ENCODE results near the gene IMPDH1. TPM values are rescaled to one million over a fixed set of nuclear protein-coding genes. Genes with fewer than 3 reads are reported as not detected.

Gene IMPDH1
- total and polyA plus RNA-seq, 11 donors = 12.3 to 65.3 (median 23.6) TPM

DNA sequence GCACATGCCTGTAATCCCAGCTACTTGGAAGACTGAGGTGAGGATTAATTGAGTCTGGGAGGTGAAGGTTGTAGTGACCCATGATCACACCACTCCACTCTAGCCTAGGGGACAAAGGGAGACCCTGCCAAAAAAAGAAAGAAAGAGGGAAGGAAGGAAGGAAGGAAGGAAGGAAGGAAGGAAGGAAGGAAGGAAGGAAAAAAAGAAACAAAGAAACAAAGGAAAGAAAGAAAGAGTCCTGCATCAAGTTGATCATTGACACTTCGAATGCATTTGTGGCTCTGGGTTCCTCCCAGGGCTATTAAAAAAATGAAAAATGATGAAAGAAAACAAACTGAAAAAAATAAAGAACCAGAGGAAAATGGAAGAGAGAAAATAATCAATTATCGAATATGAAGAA, 44.4 kb downstream of the IMPDH1 start:
- H3K4me3 ChIP-seq = no peak overlapping the region
- H3K27me3 ChIP-seq = peaks cover 0 to 33% (median 0%) of the 10 kb centered on the region in 9 donors
- intact Hi-C loops (cut with DNase I) = no loop called here
- TF ChIP-seq, protein P1, sequence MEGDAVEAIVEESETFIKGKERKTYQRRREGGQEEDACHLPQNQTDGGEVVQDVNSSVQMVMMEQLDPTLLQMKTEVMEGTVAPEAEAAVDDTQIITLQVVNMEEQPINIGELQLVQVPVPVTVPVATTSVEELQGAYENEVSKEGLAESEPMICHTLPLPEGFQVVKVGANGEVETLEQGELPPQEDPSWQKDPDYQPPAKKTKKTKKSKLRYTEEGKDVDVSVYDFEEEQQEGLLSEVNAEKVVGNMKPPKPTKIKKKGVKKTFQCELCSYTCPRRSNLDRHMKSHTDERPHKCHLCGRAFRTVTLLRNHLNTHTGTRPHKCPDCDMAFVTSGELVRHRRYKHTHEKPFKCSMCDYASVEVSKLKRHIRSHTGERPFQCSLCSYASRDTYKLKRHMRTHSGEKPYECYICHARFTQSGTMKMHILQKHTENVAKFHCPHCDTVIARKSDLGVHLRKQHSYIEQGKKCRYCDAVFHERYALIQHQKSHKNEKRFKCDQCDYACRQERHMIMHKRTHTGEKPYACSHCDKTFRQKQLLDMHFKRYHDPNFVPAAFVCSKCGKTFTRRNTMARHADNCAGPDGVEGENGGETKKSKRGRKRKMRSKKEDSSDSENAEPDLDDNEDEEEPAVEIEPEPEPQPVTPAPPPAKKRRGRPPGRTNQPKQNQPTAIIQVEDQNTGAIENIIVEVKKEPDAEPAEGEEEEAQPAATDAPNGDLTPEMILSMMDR (IDR thresholded peaks at IDR 0.05) = no peak
- no peak for TF ChIP-seq POLR2A (IDR thresholded peaks at IDR 0.05)
- H3K4me1 ChIP-seq = peaks cover 0 to 20% (median 5%) of the 10 kb centered on the region in 12 donors
- no peak overlapping the region for H3K27ac ChIP-seq
- no peaks in the 10 kb centered on the region for H3K36me3 ChIP-seq
- DNase-seq (no peak), ATAC-seq (no peak)
- H3K9me3 ChIP-seq = no peaks in the 10 kb centered on the region
- WGBS, 4 donors = 82 to 93% (median 89%) methylated on average over 2 of the region's 2 CpGs

DNA sequence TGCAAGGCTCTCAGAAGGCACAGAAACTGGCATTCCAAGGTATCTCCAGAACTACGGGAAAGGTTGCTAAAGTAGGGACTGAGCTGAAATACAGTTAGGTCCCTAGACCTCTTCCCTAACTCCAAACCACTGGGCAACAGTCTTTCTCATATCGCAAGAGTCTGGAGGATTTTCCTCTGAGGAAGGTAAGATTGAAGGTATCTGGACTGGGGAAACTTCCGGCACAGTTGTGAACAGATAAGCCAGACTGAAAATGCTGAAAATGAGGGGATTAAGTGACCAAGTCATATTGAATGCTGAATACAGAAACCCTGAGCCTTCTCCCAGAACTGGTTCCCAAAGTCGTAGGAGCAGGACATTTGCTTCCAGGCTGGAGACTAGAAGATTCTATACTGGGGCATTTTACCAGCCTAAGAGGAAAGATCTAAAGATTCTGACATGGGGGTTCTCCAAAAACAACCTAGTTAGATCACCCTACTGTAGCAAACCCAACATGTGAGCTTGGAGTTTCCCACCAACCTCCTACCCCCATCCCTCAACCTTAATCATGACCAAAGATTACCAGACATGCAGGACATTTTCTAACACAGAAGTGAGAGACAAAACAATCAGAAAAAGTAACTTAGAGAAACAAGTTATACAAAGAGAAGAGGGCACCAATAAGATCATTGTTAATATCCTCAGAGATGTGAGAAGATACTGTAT, 45.5 kb downstream of the IMPDH1 start:
- WGBS, 4 donors = 73 to 84% (median 79%) methylated on average over 4 of the region's 4 CpGs
- no peak for TF ChIP-seq POLR2A (IDR thresholded peaks at IDR 0.05)
- TF ChIP-seq, protein P1 (IDR thresholded peaks at IDR 0.05) = no peak
- Histone ChIP-seq H3K4me3 (no peak overlapping the region), H3K27me3 (peaks cover 0 to 33% (median 0%) of the 10 kb centered on the region in 9 donors), H3K9me3 (no peaks in the 10 kb centered on the region), H3K27ac (no peak overlapping the region), H3K4me1 (peaks cover 0 to 22% (median 8%) of the 10 kb centered on the region in 12 donors), H3K36me3 (no peaks in the 10 kb centered on the region)
- ATAC-seq (no peak), DNase-seq (no peak)
- intact Hi-C loops (cut with DNase I) = no loop called here

GRCh38 chr7:128363261-128363721, 46.5 kb downstream of the IMPDH1 start:
- ATAC-seq = no peak
- H3K4me3 ChIP-seq = no peak overlapping the region
- no peak overlapping the region for H3K27ac ChIP-seq
- TF ChIP-seq, protein P1 (IDR thresholded peaks at IDR 0.05) = no peak
- TF ChIP-seq POLR2A (IDR thresholded peaks at IDR 0.05) = no peak
- H3K4me1 ChIP-seq = peaks cover 0 to 22% (median 8%) of the 10 kb centered on the region in 12 donors
- no peaks in the 10 kb centered on the region for H3K36me3 ChIP-seq
- no peaks in the 10 kb centered on the region for H3K9me3 ChIP-seq
- H3K27me3 ChIP-seq = peaks cover 0 to 33% (median 0%) of the 10 kb centered on the region in 9 donors
- 73 to 87% (median 81%) methylated on average over 6 of the region's 6 CpGs for whole genome bisulfite sequencing, 4 donors
- no peak for DNase-seq
- intact Hi-C loops (cut with DNase I) = no loop called here

GRCh38 chr7:128362670-128363069, 47.1 kb downstream of the IMPDH1 start:
- H3K4me3 ChIP-seq = no peak overlapping the region
- intact Hi-C loops (cut with DNase I) = no loop called here
- H3K4me1 ChIP-seq = peaks cover 0 to 23% (median 8%) of the 10 kb centered on the region in 12 donors
- H3K27ac ChIP-seq = no peak overlapping the region
- no peaks in the 10 kb centered on the region for H3K9me3 ChIP-seq
- peaks cover 0 to 33% (median 0%) of the 10 kb centered on the region in 9 donors for H3K27me3 ChIP-seq
- TF ChIP-seq, protein P1 (IDR thresholded peaks at IDR 0.05) = no peak
- no peak for TF ChIP-seq POLR2A (IDR thresholded peaks at IDR 0.05)
- 82 to 89% (median 87%) methylated on average over 4 of the region's 4 CpGs for WGBS, 4 donors
- DNase-seq (no peak), ATAC-seq (no peak)
- H3K36me3 ChIP-seq = no peaks in the 10 kb centered on the region
